ENCODE data around the gene INVS. TPM values are rescaled to one million over a fixed set of nuclear protein-coding genes. Genes with fewer than 3 reads are reported as not detected.
"Not testable (repeated sequence)": the region's sequence is repeated elsewhere in the genome, so short reads cannot be mapped to it uniquely, and the experiment has no call there.

Gene INVS
- total RNA-seq, 1 donor from 2014 or later, result 28.1 TPM

DNA sequence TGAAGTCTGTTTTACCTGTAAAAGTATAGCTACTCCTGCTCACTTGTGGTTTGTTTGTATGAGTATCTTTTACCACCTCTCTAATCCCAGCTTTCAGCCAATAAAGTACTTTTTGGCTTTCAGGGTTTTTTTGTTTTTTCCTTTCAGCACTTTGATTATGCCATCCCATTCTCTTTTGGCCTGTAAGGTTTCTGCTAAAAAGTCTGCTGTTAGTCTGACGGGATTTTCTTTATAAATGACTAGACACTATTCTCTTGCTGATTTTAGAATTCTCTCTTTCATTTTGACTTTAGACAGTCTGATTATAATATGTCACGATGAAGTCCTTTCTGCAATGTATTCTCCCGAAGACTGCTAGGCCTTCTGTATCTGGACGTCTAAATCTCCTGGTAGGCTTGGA is 216.5 kb downstream of the INVS start:
- no peak for DNase-seq (ENCODE audit: low spot score, unreplicated experiment)
- no peak overlapping the region for H3K27ac Mint-ChIP-seq
- H3K4me1 Mint-ChIP-seq (ENCODE audit: low read depth), result no peaks in the 10 kb centered on the region
- H3K27me3 Mint-ChIP-seq, result no peaks in the 10 kb centered on the region
- H3K9me3 Mint-ChIP-seq (ENCODE audit: low read depth), result peaks cover 28% of the 10 kb centered on the region
- TF ChIP-seq, protein P1, sequence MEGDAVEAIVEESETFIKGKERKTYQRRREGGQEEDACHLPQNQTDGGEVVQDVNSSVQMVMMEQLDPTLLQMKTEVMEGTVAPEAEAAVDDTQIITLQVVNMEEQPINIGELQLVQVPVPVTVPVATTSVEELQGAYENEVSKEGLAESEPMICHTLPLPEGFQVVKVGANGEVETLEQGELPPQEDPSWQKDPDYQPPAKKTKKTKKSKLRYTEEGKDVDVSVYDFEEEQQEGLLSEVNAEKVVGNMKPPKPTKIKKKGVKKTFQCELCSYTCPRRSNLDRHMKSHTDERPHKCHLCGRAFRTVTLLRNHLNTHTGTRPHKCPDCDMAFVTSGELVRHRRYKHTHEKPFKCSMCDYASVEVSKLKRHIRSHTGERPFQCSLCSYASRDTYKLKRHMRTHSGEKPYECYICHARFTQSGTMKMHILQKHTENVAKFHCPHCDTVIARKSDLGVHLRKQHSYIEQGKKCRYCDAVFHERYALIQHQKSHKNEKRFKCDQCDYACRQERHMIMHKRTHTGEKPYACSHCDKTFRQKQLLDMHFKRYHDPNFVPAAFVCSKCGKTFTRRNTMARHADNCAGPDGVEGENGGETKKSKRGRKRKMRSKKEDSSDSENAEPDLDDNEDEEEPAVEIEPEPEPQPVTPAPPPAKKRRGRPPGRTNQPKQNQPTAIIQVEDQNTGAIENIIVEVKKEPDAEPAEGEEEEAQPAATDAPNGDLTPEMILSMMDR (IDR thresholded peaks at IDR 0.05; ENCODE audit: unreplicated experiment), result no peak
- H3K4me3 Mint-ChIP-seq (ENCODE audit: low read depth), result no peak overlapping the region
- H3K36me3 Mint-ChIP-seq (ENCODE audit: insufficient read depth), result peaks cover 69% of the 10 kb centered on the region

DNA sequence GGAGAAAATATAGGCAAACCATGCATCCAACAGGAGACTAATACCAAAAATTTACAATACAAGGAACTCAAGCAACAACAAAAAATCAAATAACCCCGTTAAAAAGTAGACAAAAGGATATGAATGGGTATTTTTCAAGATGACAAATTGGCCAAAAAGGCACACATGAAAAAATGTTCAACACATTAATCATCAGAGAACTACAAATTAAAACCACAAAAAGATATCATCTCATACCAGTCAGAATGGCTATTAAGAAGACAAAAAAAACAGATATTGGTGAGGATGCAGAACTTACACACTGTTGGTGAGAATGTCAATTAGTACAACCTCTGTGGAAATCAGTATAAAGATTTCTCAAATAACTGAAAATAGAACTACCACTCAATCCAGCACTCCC is 218.7 kb downstream of the INVS start:
- no peak overlapping the region for H3K4me3 Mint-ChIP-seq (ENCODE audit: low read depth)
- DNase-seq (ENCODE audit: low spot score, unreplicated experiment), result no peak
- TF ChIP-seq, protein P1 (IDR thresholded peaks at IDR 0.05; ENCODE audit: unreplicated experiment), result no peak
- H3K27me3 Mint-ChIP-seq, result no peaks in the 10 kb centered on the region
- peaks cover 50% of the 10 kb centered on the region for H3K36me3 Mint-ChIP-seq (ENCODE audit: insufficient read depth)
- no peaks in the 10 kb centered on the region for H3K4me1 Mint-ChIP-seq (ENCODE audit: low read depth)
- H3K27ac Mint-ChIP-seq, result no peak overlapping the region
- peaks cover 21% of the 10 kb centered on the region for H3K9me3 Mint-ChIP-seq (ENCODE audit: low read depth)

DNA sequence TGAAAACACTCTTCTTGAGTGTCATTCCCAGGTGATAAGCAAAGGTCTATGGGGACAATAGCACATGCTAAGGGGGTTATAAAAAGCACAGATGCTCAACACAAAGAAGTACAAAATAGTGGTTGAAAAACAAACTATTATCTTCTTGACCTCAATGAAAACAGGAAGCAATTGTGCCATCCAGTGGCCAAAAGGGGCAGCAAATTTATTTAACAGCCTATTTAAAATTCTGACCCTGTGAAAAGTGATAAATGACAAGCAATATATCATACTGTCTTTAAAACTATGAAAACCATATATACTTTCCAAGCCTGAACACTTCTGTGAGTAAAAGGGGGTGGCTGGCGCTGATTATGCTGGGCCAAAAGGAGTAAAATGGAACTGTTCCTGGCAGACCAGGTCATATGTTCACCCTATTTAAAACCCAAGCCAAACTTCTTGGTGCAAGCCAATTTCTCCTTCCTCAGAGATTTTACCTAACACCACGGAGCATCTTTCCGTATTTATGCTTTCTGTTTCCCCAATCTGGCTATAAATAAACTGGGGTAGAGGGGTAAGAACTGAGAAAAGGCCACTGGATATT is 224.0 kb downstream of the INVS start:
- TF ChIP-seq, protein P1 (IDR thresholded peaks at IDR 0.05; ENCODE audit: unreplicated experiment), result peak; percentile 77
- Mint-ChIP-seq H3K9me3 (ENCODE audit: low read depth) (no peaks in the 10 kb centered on the region), H3K27me3 (no peaks in the 10 kb centered on the region), H3K27ac (peak overlapping the region; percentile 27), H3K36me3 (ENCODE audit: insufficient read depth) (peaks cover 9% of the 10 kb centered on the region), H3K4me3 (ENCODE audit: low read depth) (no peak overlapping the region), H3K4me1 (ENCODE audit: low read depth) (no peaks in the 10 kb centered on the region)
- DNase-seq (ENCODE audit: low spot score, unreplicated experiment), result no peak

DNA sequence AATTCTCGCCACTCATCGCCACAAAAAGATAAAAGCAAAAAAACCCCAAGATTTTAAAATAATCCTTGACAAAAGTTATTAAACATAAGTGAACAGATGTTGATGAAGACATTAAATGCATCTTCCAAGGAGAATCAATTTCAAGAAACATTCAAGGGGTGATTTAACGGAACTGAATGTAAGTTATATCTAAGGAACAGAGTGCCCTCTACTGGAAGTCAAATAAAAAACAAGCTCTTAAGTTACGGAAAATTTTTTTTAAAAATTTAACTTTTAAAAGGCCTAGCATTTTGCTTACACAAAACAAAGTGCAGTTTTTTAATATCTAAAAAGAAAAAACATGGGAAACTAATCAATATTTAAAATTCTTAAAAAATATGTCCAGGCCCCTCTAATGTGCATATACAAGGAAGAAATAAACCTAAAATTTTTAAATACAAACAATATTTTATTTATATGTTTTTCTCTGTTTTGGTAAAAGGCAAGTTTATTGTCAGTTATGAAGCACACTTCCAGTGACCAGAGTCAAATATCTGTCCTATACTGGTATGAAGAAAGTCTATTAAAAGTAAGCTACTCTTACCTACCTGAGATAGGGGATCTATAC is 225.7 kb downstream of the INVS start:
- peaks cover 7% of the 10 kb centered on the region for H3K36me3 Mint-ChIP-seq (ENCODE audit: insufficient read depth)

DNA sequence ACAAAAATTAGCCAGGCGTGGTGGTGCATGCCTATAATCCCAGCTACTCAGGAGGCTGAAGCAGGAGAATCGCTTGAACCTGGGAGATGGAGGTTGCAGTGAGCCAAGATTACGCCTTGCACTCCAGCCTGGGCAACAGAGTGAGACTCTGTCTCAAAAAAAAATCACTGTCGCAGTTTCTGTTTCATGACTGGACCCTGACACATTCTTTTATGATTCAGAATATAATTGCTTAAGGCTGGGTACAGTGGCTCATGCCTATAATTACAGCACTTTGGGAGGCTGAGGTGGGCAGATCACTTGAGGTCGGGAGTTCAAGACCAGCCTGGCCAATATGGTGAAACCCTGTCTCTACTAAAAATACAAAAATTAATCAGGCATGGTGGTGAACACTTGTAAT is 239.7 kb downstream of the INVS start:
- not testable (repeated sequence) for H3K4me1 Mint-ChIP-seq (ENCODE audit: low read depth); H3K9me3 Mint-ChIP-seq (ENCODE audit: low read depth); H3K4me3 Mint-ChIP-seq (ENCODE audit: low read depth); H3K27me3 Mint-ChIP-seq; DNase-seq (ENCODE audit: low spot score, unreplicated experiment); H3K27ac Mint-ChIP-seq
- peaks cover 15% of the 10 kb centered on the region for H3K36me3 Mint-ChIP-seq (ENCODE audit: insufficient read depth)

More for the DNA sequence above, 225.7 kb downstream of the INVS start:
- TF ChIP-seq, protein P1 (IDR thresholded peaks at IDR 0.05; ENCODE audit: unreplicated experiment), result peak; percentile 67
- Mint-ChIP-seq H3K9me3 (ENCODE audit: low read depth) (no peaks in the 10 kb centered on the region), H3K27me3 (no peaks in the 10 kb centered on the region), H3K4me3 (ENCODE audit: low read depth) (no peak overlapping the region), H3K27ac (no peak overlapping the region), H3K4me1 (ENCODE audit: low read depth) (no peaks in the 10 kb centered on the region)
- DNase-seq (ENCODE audit: low spot score, unreplicated experiment), result no peak

DNA sequence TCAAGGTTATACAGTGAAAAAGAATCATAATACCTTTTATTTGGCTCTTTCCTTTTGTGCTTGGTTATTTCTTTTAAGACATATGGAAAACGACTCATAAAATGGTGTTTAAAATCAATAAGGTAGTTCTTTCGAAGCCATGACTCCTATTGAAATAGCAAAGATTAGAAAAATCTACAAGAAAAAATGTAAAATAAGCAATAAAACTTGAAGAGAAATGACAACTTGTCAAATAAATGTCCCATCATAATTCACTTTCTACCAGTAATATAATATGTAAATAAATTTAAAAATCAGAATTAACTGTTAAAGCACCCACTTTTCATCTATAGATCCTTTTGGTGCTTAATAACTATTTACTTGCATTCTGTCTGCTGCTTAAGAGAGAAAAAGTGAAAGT is 241.2 kb downstream of the INVS start:
- peaks cover 12% of the 10 kb centered on the region for H3K36me3 Mint-ChIP-seq (ENCODE audit: insufficient read depth)
- no peak overlapping the region for H3K27ac Mint-ChIP-seq
- H3K9me3 Mint-ChIP-seq (ENCODE audit: low read depth), result no peaks in the 10 kb centered on the region
- no peak for DNase-seq (ENCODE audit: low spot score, unreplicated experiment)
- TF ChIP-seq, protein P1 (IDR thresholded peaks at IDR 0.05; ENCODE audit: unreplicated experiment), result no peak
- peaks cover 10% of the 10 kb centered on the region for H3K4me1 Mint-ChIP-seq (ENCODE audit: low read depth)
- no peak overlapping the region for H3K4me3 Mint-ChIP-seq (ENCODE audit: low read depth)
- no peaks in the 10 kb centered on the region for H3K27me3 Mint-ChIP-seq
